ENCODE measurements around the gene URAD. TPM values are rescaled to one million over a fixed set of nuclear protein-coding genes. Genes with fewer than 3 reads are reported as not detected.

Gene URAD
- total RNA-seq, 3 donors from 2014 or later, result not detected

GRCh38 chr13:27979001-27979643 is 9.4 kb downstream of the URAD start:
- H3K27me3 Mint-ChIP-seq (ENCODE audit: low read depth), result peaks cover 88% of the 10 kb centered on the region
- H3K4me3 Mint-ChIP-seq, result no peak overlapping the region
- DNase-seq, result no peak
- no peak for ATAC-seq
- H3K9me3 Mint-ChIP-seq, result no peaks in the 10 kb centered on the region
- peaks cover 25% of the 10 kb centered on the region for H3K4me1 Mint-ChIP-seq (ENCODE audit: low read depth)
- no peaks in the 10 kb centered on the region for H3K36me3 Mint-ChIP-seq (ENCODE audit: insufficient read depth)

- H3K4me1 Mint-ChIP-seq (ENCODE audit: low read depth), result peaks cover 25% of the 10 kb centered on the region
- no peaks in the 10 kb centered on the region for H3K36me3 Mint-ChIP-seq (ENCODE audit: insufficient read depth)
- no peak overlapping the region for H3K4me3 Mint-ChIP-seq
- DNase-seq, result no peak
- H3K9me3 Mint-ChIP-seq, result no peaks in the 10 kb centered on the region
- peaks cover 88% of the 10 kb centered on the region for H3K27me3 Mint-ChIP-seq (ENCODE audit: low read depth)
- ATAC-seq, result peak in 1 of 2 donors; percentile 10
Observed at GRCh38 chr13:27978301-27978968, 10.1 kb downstream of the URAD start.

GRCh38 chr13:27977476-27978300 is 10.8 kb downstream of the URAD start:
- no peaks in the 10 kb centered on the region for H3K9me3 Mint-ChIP-seq
- H3K4me1 Mint-ChIP-seq (ENCODE audit: low read depth), result peaks cover 25% of the 10 kb centered on the region
- DNase-seq (no peak), ATAC-seq (peak in 1 of 2 donors; percentile 12)
- peaks cover 86% of the 10 kb centered on the region for H3K27me3 Mint-ChIP-seq (ENCODE audit: low read depth)
- H3K4me3 Mint-ChIP-seq, result no peak overlapping the region
- H3K36me3 Mint-ChIP-seq (ENCODE audit: insufficient read depth), result no peaks in the 10 kb centered on the region

GRCh38 chr13:27976362-27977091 is 12.0 kb downstream of the URAD start:
- H3K9me3 Mint-ChIP-seq, result no peaks in the 10 kb centered on the region
- H3K36me3 Mint-ChIP-seq (ENCODE audit: insufficient read depth), result no peaks in the 10 kb centered on the region
- no peak for DNase-seq
- no peak for ATAC-seq
- peaks cover 80% of the 10 kb centered on the region for H3K27me3 Mint-ChIP-seq (ENCODE audit: low read depth)
- no peak overlapping the region for H3K4me3 Mint-ChIP-seq
- H3K4me1 Mint-ChIP-seq (ENCODE audit: low read depth), result peaks cover 25% of the 10 kb centered on the region

GRCh38 chr13:27975564-27976361 is 12.7 kb downstream of the URAD start:
- DNase-seq (no peak), ATAC-seq (no peak)
- Mint-ChIP-seq H3K4me3 (no peak overlapping the region), H3K36me3 (ENCODE audit: insufficient read depth) (no peaks in the 10 kb centered on the region), H3K9me3 (no peaks in the 10 kb centered on the region), H3K4me1 (ENCODE audit: low read depth) (peaks cover 24% of the 10 kb centered on the region), H3K27me3 (ENCODE audit: low read depth) (peaks cover 80% of the 10 kb centered on the region)

- no peak overlapping the region for H3K4me3 Mint-ChIP-seq
Observed at GRCh38 chr13:27973961-27974662, 14.4 kb downstream of the URAD start.

GRCh38 chr13:27973291-27973690 is 15.2 kb downstream of the URAD start:
- H3K27me3 Mint-ChIP-seq (ENCODE audit: low read depth), result peaks cover 82% of the 10 kb centered on the region
- no peak for DNase-seq
- no peak for ATAC-seq
- no peaks in the 10 kb centered on the region for H3K9me3 Mint-ChIP-seq
- no peak overlapping the region for H3K4me3 Mint-ChIP-seq
- H3K36me3 Mint-ChIP-seq (ENCODE audit: insufficient read depth), result no peaks in the 10 kb centered on the region
- peaks cover 15% of the 10 kb centered on the region for H3K4me1 Mint-ChIP-seq (ENCODE audit: low read depth)

More at GRCh38 chr13:27973961-27974662, 14.4 kb downstream of the URAD start:
- no peaks in the 10 kb centered on the region for H3K36me3 Mint-ChIP-seq (ENCODE audit: insufficient read depth)
- DNase-seq (no peak), ATAC-seq (no peak)
- H3K27me3 Mint-ChIP-seq (ENCODE audit: low read depth), result peaks cover 84% of the 10 kb centered on the region
- H3K9me3 Mint-ChIP-seq, result no peaks in the 10 kb centered on the region
- H3K4me1 Mint-ChIP-seq (ENCODE audit: low read depth), result peaks cover 20% of the 10 kb centered on the region

- Mint-ChIP-seq H3K27me3 (ENCODE audit: low read depth) (peaks cover 85% of the 10 kb centered on the region), H3K36me3 (ENCODE audit: insufficient read depth) (no peaks in the 10 kb centered on the region), H3K9me3 (no peaks in the 10 kb centered on the region), H3K4me1 (ENCODE audit: low read depth) (peaks cover 19% of the 10 kb centered on the region), H3K4me3 (no peak overlapping the region)
- no peak for ATAC-seq
- no peak for DNase-seq
Observed at GRCh38 chr13:27972478-27972820, 16.0 kb downstream of the URAD start.

- H3K27me3 Mint-ChIP-seq (ENCODE audit: low read depth), result peaks cover 85% of the 10 kb centered on the region
- no peaks in the 10 kb centered on the region for H3K9me3 Mint-ChIP-seq
- H3K4me3 Mint-ChIP-seq, result no peak overlapping the region
- DNase-seq (no peak), ATAC-seq (no peak)
- H3K4me1 Mint-ChIP-seq (ENCODE audit: low read depth), result peaks cover 23% of the 10 kb centered on the region
- H3K36me3 Mint-ChIP-seq (ENCODE audit: insufficient read depth), result no peaks in the 10 kb centered on the region
Observed at GRCh38 chr13:27971776-27972477, 16.6 kb downstream of the URAD start.

GRCh38 chr13:27971236-27971645 is 17.3 kb downstream of the URAD start:
- Mint-ChIP-seq H3K4me1 (ENCODE audit: low read depth) (peaks cover 26% of the 10 kb centered on the region), H3K36me3 (ENCODE audit: insufficient read depth) (no peaks in the 10 kb centered on the region), H3K4me3 (no peak overlapping the region), H3K27me3 (ENCODE audit: low read depth) (peaks cover 84% of the 10 kb centered on the region), H3K9me3 (no peaks in the 10 kb centered on the region)
- DNase-seq, result no peak
- no peak for ATAC-seq

GRCh38 chr13:27970382-27971235 is 17.9 kb downstream of the URAD start:
- H3K9me3 Mint-ChIP-seq, result no peaks in the 10 kb centered on the region
- H3K27me3 Mint-ChIP-seq (ENCODE audit: low read depth), result peaks cover 84% of the 10 kb centered on the region
- no peaks in the 10 kb centered on the region for H3K36me3 Mint-ChIP-seq (ENCODE audit: insufficient read depth)
- H3K4me3 Mint-ChIP-seq, result no peak overlapping the region
- no peak for ATAC-seq
- DNase-seq, result no peak
- H3K4me1 Mint-ChIP-seq (ENCODE audit: low read depth), result peaks cover 27% of the 10 kb centered on the region

- Mint-ChIP-seq H3K36me3 (ENCODE audit: insufficient read depth) (no peaks in the 10 kb centered on the region), H3K4me3 (no peak overlapping the region), H3K27me3 (ENCODE audit: low read depth) (peaks cover 84% of the 10 kb centered on the region), H3K9me3 (no peaks in the 10 kb centered on the region), H3K4me1 (ENCODE audit: low read depth) (peaks cover 25% of the 10 kb centered on the region)
- DNase-seq (no peak), ATAC-seq (no peak)
Observed at GRCh38 chr13:27969866-27970229, 18.6 kb downstream of the URAD start.
